ENCODE results near the gene GPR139.

Gene GPR139

GRCh38 chr16:20074099-20074991 is 655 bp upstream of the GPR139 start:
- H3K9me3 Mint-ChIP-seq = no peaks in the 10 kb centered on the region

GRCh38 chr16:20072874-20073202 is 852 bp downstream of the GPR139 start:
- Mint-ChIP-seq H3K36me3 (ENCODE audit: low read depth) (no peaks in the 10 kb centered on the region), H3K27ac (no peak overlapping the region), H3K4me3 (no peak overlapping the region), H3K27me3 (ENCODE audit: low read depth) (peaks cover 28% of the 10 kb centered on the region), H3K9me3 (peaks cover 2% of the 10 kb centered on the region), H3K4me1 (ENCODE audit: low read depth) (no peaks in the 10 kb centered on the region)
- no peak for DNase-seq (ENCODE audit: low spot score)

More at GRCh38 chr16:20074099-20074991, 655 bp upstream of the GPR139 start:
- no peak overlapping the region for H3K4me3 Mint-ChIP-seq
- H3K27me3 Mint-ChIP-seq (ENCODE audit: low read depth) = peaks cover 28% of the 10 kb centered on the region
- H3K4me1 Mint-ChIP-seq (ENCODE audit: low read depth) = no peaks in the 10 kb centered on the region
- H3K36me3 Mint-ChIP-seq (ENCODE audit: low read depth) = no peaks in the 10 kb centered on the region
- no peak for DNase-seq (ENCODE audit: low spot score)
- H3K27ac Mint-ChIP-seq = no peak overlapping the region

GRCh38 chr16:20072146-20072873 is 1.4 kb downstream of the GPR139 start:
- Mint-ChIP-seq H3K4me3 (no peak overlapping the region), H3K4me1 (ENCODE audit: low read depth) (no peaks in the 10 kb centered on the region), H3K36me3 (ENCODE audit: low read depth) (no peaks in the 10 kb centered on the region), H3K27me3 (ENCODE audit: low read depth) (peaks cover 28% of the 10 kb centered on the region), H3K9me3 (peaks cover 5% of the 10 kb centered on the region), H3K27ac (no peak overlapping the region)
- no peak for DNase-seq (ENCODE audit: low spot score)

GRCh38 chr16:20064931-20065330 is 8.8 kb downstream of the GPR139 start:
- DNase-seq (ENCODE audit: low spot score) = no peak
- no peaks in the 10 kb centered on the region for H3K27me3 Mint-ChIP-seq (ENCODE audit: low read depth)

GRCh38 chr16:20064520-20064919 is 9.2 kb downstream of the GPR139 start:
- no peak overlapping the region for H3K27ac Mint-ChIP-seq
- no peak overlapping the region for H3K4me3 Mint-ChIP-seq
- no peaks in the 10 kb centered on the region for H3K36me3 Mint-ChIP-seq (ENCODE audit: low read depth)
- DNase-seq (ENCODE audit: low spot score) = no peak
- H3K9me3 Mint-ChIP-seq = peaks cover 5% of the 10 kb centered on the region
- H3K4me1 Mint-ChIP-seq (ENCODE audit: low read depth) = no peaks in the 10 kb centered on the region
- no peaks in the 10 kb centered on the region for H3K27me3 Mint-ChIP-seq (ENCODE audit: low read depth)

More at GRCh38 chr16:20064931-20065330, 8.8 kb downstream of the GPR139 start:
- Mint-ChIP-seq H3K27ac (no peak overlapping the region), H3K9me3 (peaks cover 5% of the 10 kb centered on the region), H3K4me1 (ENCODE audit: low read depth) (no peaks in the 10 kb centered on the region), H3K36me3 (ENCODE audit: low read depth) (no peaks in the 10 kb centered on the region), H3K4me3 (no peak overlapping the region)

GRCh38 chr16:20061132-20061531 is 12.6 kb downstream of the GPR139 start:
- Mint-ChIP-seq H3K9me3 (no peaks in the 10 kb centered on the region), H3K27me3 (ENCODE audit: low read depth) (no peaks in the 10 kb centered on the region), H3K36me3 (ENCODE audit: low read depth) (no peaks in the 10 kb centered on the region), H3K4me3 (no peak overlapping the region), H3K27ac (no peak overlapping the region), H3K4me1 (ENCODE audit: low read depth) (no peaks in the 10 kb centered on the region)
- DNase-seq (ENCODE audit: low spot score) = no peak

GRCh38 chr16:20056436-20056835 is 17.3 kb downstream of the GPR139 start:
- H3K36me3 Mint-ChIP-seq (ENCODE audit: low read depth) = no peaks in the 10 kb centered on the region
- no peaks in the 10 kb centered on the region for H3K27me3 Mint-ChIP-seq (ENCODE audit: low read depth)
- H3K4me3 Mint-ChIP-seq = no peak overlapping the region
- DNase-seq (ENCODE audit: low spot score) = no peak
- no peaks in the 10 kb centered on the region for H3K9me3 Mint-ChIP-seq
- no peaks in the 10 kb centered on the region for H3K4me1 Mint-ChIP-seq (ENCODE audit: low read depth)
- H3K27ac Mint-ChIP-seq = no peak overlapping the region

- no peaks in the 10 kb centered on the region for H3K27me3 Mint-ChIP-seq (ENCODE audit: low read depth)
- no peak for DNase-seq (ENCODE audit: low spot score)
- no peaks in the 10 kb centered on the region for H3K36me3 Mint-ChIP-seq (ENCODE audit: low read depth)
- H3K27ac Mint-ChIP-seq = no peak overlapping the region
- H3K4me3 Mint-ChIP-seq = no peak overlapping the region
- H3K4me1 Mint-ChIP-seq (ENCODE audit: low read depth) = no peaks in the 10 kb centered on the region
- H3K9me3 Mint-ChIP-seq = no peaks in the 10 kb centered on the region
These were observed 20.4 kb downstream of the GPR139 start for GRCh38 chr16:20053336-20053735.

- no peaks in the 10 kb centered on the region for H3K27me3 Mint-ChIP-seq (ENCODE audit: low read depth)
- H3K27ac Mint-ChIP-seq = no peak overlapping the region
These were observed 22.1 kb downstream of the GPR139 start for GRCh38 chr16:20051611-20052010.

GRCh38 chr16:20051147-20051546 is 22.5 kb downstream of the GPR139 start:
- Mint-ChIP-seq H3K36me3 (ENCODE audit: low read depth) (no peaks in the 10 kb centered on the region), H3K4me3 (no peak overlapping the region), H3K27ac (no peak overlapping the region), H3K9me3 (no peaks in the 10 kb centered on the region), H3K27me3 (ENCODE audit: low read depth) (no peaks in the 10 kb centered on the region), H3K4me1 (ENCODE audit: low read depth) (no peaks in the 10 kb centered on the region)
- no peak for DNase-seq (ENCODE audit: low spot score)

More at GRCh38 chr16:20051611-20052010, 22.1 kb downstream of the GPR139 start:
- no peak overlapping the region for H3K4me3 Mint-ChIP-seq
- H3K4me1 Mint-ChIP-seq (ENCODE audit: low read depth) = no peaks in the 10 kb centered on the region
- no peak for DNase-seq (ENCODE audit: low spot score)
- H3K9me3 Mint-ChIP-seq = no peaks in the 10 kb centered on the region
- no peaks in the 10 kb centered on the region for H3K36me3 Mint-ChIP-seq (ENCODE audit: low read depth)

GRCh38 chr16:20049831-20050230 is 23.9 kb downstream of the GPR139 start:
- Mint-ChIP-seq H3K4me3 (no peak overlapping the region), H3K27ac (no peak overlapping the region), H3K9me3 (no peaks in the 10 kb centered on the region), H3K4me1 (ENCODE audit: low read depth) (no peaks in the 10 kb centered on the region), H3K27me3 (ENCODE audit: low read depth) (no peaks in the 10 kb centered on the region), H3K36me3 (ENCODE audit: low read depth) (no peaks in the 10 kb centered on the region)
- no peak for DNase-seq (ENCODE audit: low spot score)

- DNase-seq (ENCODE audit: low spot score) = no peak
- H3K36me3 Mint-ChIP-seq (ENCODE audit: low read depth) = no peaks in the 10 kb centered on the region
- H3K27me3 Mint-ChIP-seq (ENCODE audit: low read depth) = no peaks in the 10 kb centered on the region
- no peak overlapping the region for H3K27ac Mint-ChIP-seq
- H3K9me3 Mint-ChIP-seq = no peaks in the 10 kb centered on the region
- no peaks in the 10 kb centered on the region for H3K4me1 Mint-ChIP-seq (ENCODE audit: low read depth)
- H3K4me3 Mint-ChIP-seq = no peak overlapping the region
These were observed 27.8 kb downstream of the GPR139 start for GRCh38 chr16:20045886-20046285.

- H3K27me3 Mint-ChIP-seq (ENCODE audit: low read depth) = no peaks in the 10 kb centered on the region
- H3K4me3 Mint-ChIP-seq = no peak overlapping the region
- DNase-seq (ENCODE audit: low spot score) = no peak
- no peaks in the 10 kb centered on the region for H3K36me3 Mint-ChIP-seq (ENCODE audit: low read depth)
- H3K9me3 Mint-ChIP-seq = no peaks in the 10 kb centered on the region
- H3K27ac Mint-ChIP-seq = no peak overlapping the region
- H3K4me1 Mint-ChIP-seq (ENCODE audit: low read depth) = no peaks in the 10 kb centered on the region
These were observed 30.8 kb downstream of the GPR139 start for GRCh38 chr16:20042848-20043247.

GRCh38 chr16:20041924-20042596 is 31.6 kb downstream of the GPR139 start:
- H3K27me3 Mint-ChIP-seq (ENCODE audit: low read depth) = no peaks in the 10 kb centered on the region
- H3K27ac Mint-ChIP-seq = no peak overlapping the region
- no peak overlapping the region for H3K4me3 Mint-ChIP-seq
- DNase-seq (ENCODE audit: low spot score) = no peak
- no peaks in the 10 kb centered on the region for H3K4me1 Mint-ChIP-seq (ENCODE audit: low read depth)
- H3K9me3 Mint-ChIP-seq = no peaks in the 10 kb centered on the region
- no peaks in the 10 kb centered on the region for H3K36me3 Mint-ChIP-seq (ENCODE audit: low read depth)
